ENCODE results near the gene HS6ST3.

HS6ST3 gene

GRCh38 chr13:96794669-96795068, 704.8 kb downstream of the HS6ST3 start:
- DNase-seq (ENCODE audit: low spot score) (no peak), ATAC-seq (ENCODE audit: low read depth) (no peak)
- Histone ChIP-seq H3K9me3 (ENCODE audit: severe bottlenecking) (no peaks in the 10 kb centered on the region), H3K4me3 (ENCODE audit: severe bottlenecking) (no peak overlapping the region), H3K27me3 (ENCODE audit: insufficient read depth, poor library complexity, severe bottlenecking) (no peaks in the 10 kb centered on the region), H3K27ac (ENCODE audit: poor library complexity, severe bottlenecking) (no peak overlapping the region), H3K36me3 (ENCODE audit: low read depth) (no peaks in the 10 kb centered on the region), H3K4me1 (ENCODE audit: insufficient read depth, poor library complexity, severe bottlenecking) (no peaks in the 10 kb centered on the region)
- TF ChIP-seq, protein P1, sequence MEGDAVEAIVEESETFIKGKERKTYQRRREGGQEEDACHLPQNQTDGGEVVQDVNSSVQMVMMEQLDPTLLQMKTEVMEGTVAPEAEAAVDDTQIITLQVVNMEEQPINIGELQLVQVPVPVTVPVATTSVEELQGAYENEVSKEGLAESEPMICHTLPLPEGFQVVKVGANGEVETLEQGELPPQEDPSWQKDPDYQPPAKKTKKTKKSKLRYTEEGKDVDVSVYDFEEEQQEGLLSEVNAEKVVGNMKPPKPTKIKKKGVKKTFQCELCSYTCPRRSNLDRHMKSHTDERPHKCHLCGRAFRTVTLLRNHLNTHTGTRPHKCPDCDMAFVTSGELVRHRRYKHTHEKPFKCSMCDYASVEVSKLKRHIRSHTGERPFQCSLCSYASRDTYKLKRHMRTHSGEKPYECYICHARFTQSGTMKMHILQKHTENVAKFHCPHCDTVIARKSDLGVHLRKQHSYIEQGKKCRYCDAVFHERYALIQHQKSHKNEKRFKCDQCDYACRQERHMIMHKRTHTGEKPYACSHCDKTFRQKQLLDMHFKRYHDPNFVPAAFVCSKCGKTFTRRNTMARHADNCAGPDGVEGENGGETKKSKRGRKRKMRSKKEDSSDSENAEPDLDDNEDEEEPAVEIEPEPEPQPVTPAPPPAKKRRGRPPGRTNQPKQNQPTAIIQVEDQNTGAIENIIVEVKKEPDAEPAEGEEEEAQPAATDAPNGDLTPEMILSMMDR (IDR thresholded peaks at IDR 0.05; ENCODE audit: poor library complexity, severe bottlenecking) = no peak

GRCh38 chr13:96795670-96796069, 705.8 kb downstream of the HS6ST3 start:
- ATAC-seq (ENCODE audit: low read depth) (no peak), DNase-seq (ENCODE audit: low spot score) (no peak)
- no peak overlapping the region for H3K27ac ChIP-seq (ENCODE audit: poor library complexity, severe bottlenecking)
- H3K27me3 ChIP-seq (ENCODE audit: insufficient read depth, poor library complexity, severe bottlenecking) = no peaks in the 10 kb centered on the region
- H3K36me3 ChIP-seq (ENCODE audit: low read depth) = no peaks in the 10 kb centered on the region
- TF ChIP-seq, protein P1 (IDR thresholded peaks at IDR 0.05; ENCODE audit: poor library complexity, severe bottlenecking) = no peak
- no peak overlapping the region for H3K4me3 ChIP-seq (ENCODE audit: severe bottlenecking)
- H3K4me1 ChIP-seq (ENCODE audit: insufficient read depth, poor library complexity, severe bottlenecking) = no peaks in the 10 kb centered on the region
- no peaks in the 10 kb centered on the region for H3K9me3 ChIP-seq (ENCODE audit: severe bottlenecking)

- no peak for ATAC-seq (ENCODE audit: low read depth)
- no peaks in the 10 kb centered on the region for H3K27me3 ChIP-seq (ENCODE audit: insufficient read depth, poor library complexity, severe bottlenecking)
- TF ChIP-seq, protein P1 (IDR thresholded peaks at IDR 0.05; ENCODE audit: poor library complexity, severe bottlenecking) = peak; percentile 15
- H3K27ac ChIP-seq (ENCODE audit: poor library complexity, severe bottlenecking) = no peak overlapping the region
- H3K9me3 ChIP-seq (ENCODE audit: severe bottlenecking) = no peaks in the 10 kb centered on the region
- H3K36me3 ChIP-seq (ENCODE audit: low read depth) = no peaks in the 10 kb centered on the region
- H3K4me1 ChIP-seq (ENCODE audit: insufficient read depth, poor library complexity, severe bottlenecking) = no peaks in the 10 kb centered on the region
- no peak overlapping the region for H3K4me3 ChIP-seq (ENCODE audit: severe bottlenecking)
- no peak for DNase-seq (ENCODE audit: low spot score)
Observed at GRCh38 chr13:96796091-96796633, 706.3 kb downstream of the HS6ST3 start.

GRCh38 chr13:96797136-96797535, 707.2 kb downstream of the HS6ST3 start:
- H3K4me3 ChIP-seq (ENCODE audit: severe bottlenecking) = no peak overlapping the region
- DNase-seq (ENCODE audit: low spot score) (no peak), ATAC-seq (ENCODE audit: low read depth) (no peak)
- H3K36me3 ChIP-seq (ENCODE audit: low read depth) = no peaks in the 10 kb centered on the region
- H3K27ac ChIP-seq (ENCODE audit: poor library complexity, severe bottlenecking) = no peak overlapping the region
- no peaks in the 10 kb centered on the region for H3K9me3 ChIP-seq (ENCODE audit: severe bottlenecking)
- H3K4me1 ChIP-seq (ENCODE audit: insufficient read depth, poor library complexity, severe bottlenecking) = no peaks in the 10 kb centered on the region
- TF ChIP-seq, protein P1 (IDR thresholded peaks at IDR 0.05; ENCODE audit: poor library complexity, severe bottlenecking) = no peak
- no peaks in the 10 kb centered on the region for H3K27me3 ChIP-seq (ENCODE audit: insufficient read depth, poor library complexity, severe bottlenecking)

DNA sequence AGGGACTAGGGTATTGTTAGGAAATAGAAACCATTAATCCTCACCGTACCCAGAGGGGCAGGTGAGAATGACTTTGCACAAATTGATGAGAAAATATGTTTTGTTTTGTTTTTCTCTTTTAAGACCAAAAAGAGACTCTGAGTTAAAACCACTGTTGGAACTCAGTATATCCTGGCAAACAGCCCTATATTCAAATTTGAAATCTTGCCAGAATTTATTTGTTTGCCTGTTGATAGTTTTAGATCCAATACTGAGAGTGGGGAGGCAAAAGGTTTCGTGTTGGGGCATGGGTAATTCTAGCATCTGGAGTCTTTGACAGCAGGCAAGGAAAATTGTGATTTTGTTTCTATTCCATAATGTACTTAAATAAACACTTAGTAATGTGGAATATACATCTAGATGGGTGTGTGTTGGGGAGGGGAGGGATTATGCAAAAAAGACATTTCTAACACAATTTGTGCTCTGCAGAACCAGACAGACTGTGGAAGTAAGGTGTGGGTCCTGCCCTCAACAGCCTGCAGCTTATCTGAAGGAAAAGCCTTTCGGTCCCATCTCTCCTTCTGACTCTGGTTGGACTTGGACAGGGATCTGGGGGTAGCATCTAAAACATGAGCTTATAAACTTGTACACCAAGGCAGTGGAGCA, 713.7 kb downstream of the HS6ST3 start:
- Histone ChIP-seq H3K4me1 (ENCODE audit: insufficient read depth, poor library complexity, severe bottlenecking) (no peaks in the 10 kb centered on the region), H3K9me3 (ENCODE audit: severe bottlenecking) (no peaks in the 10 kb centered on the region), H3K36me3 (ENCODE audit: low read depth) (no peaks in the 10 kb centered on the region), H3K27me3 (ENCODE audit: insufficient read depth, poor library complexity, severe bottlenecking) (peaks cover 3% of the 10 kb centered on the region), H3K4me3 (ENCODE audit: severe bottlenecking) (no peak overlapping the region), H3K27ac (ENCODE audit: poor library complexity, severe bottlenecking) (no peak overlapping the region)
- DNase-seq (ENCODE audit: low spot score) = no peak
- no peak for ATAC-seq (ENCODE audit: low read depth)
- TF ChIP-seq, protein P1 (IDR thresholded peaks at IDR 0.05; ENCODE audit: poor library complexity, severe bottlenecking) = no peak
